LNCaP clone FGC (cell line): ENCODE measurements around the gene CALML3.

Experiments
- DNase-seq: peaks from one replicate; pipeline ENCODE4 v3.0.0-alpha.2; 2011; ENCODE audit warnings: low read depth
- H3K4me3 ChIP-seq: 2 replicates; pipeline ENCODE4 v1.5.1; 2011; ENCODE audit warnings: mild to moderate bottlenecking, low read depth, low read length, control low read depth
- CTCF ChIP-seq: IDR thresholded peaks from 2 replicates; pipeline ENCODE4 v1.5.1; 2012; ENCODE audit warnings: mild to moderate bottlenecking; ENCODE audit not compliant: control insufficient read depth, insufficient read depth; ENCODE audit errors: extremely low read depth

Gene CALML3

GRCh38 chr10:5528989-5529701 is 4.4 kb downstream of the CALML3 start:
- DNase-seq, result no peak
- TF ChIP-seq CTCF, result no peak

GRCh38 chr10:5529702-5530411 is 5.1 kb downstream of the CALML3 start:
- TF ChIP-seq CTCF, result no peak
- no peak for DNase-seq
- no peak overlapping the region for H3K4me3 ChIP-seq

More at GRCh38 chr10:5528989-5529701, 4.4 kb downstream of the CALML3 start:
- H3K4me3 ChIP-seq, result no peak overlapping the region

GRCh38 chr10:5530412-5530806 is 5.6 kb downstream of the CALML3 start:
- no peak overlapping the region for H3K4me3 ChIP-seq
- no peak for DNase-seq
- no peak for TF ChIP-seq CTCF

GRCh38 chr10:5530846-5531557 is 6.2 kb downstream of the CALML3 start:
- H3K4me3 ChIP-seq, result no peak overlapping the region
- DNase-seq, result no peak
- TF ChIP-seq CTCF, result no peak

- no peak for DNase-seq
- TF ChIP-seq CTCF, result no peak
- no peak overlapping the region for H3K4me3 ChIP-seq
Measured at GRCh38 chr10:5531558-5532306, 7.0 kb downstream of the CALML3 start.

GRCh38 chr10:5532307-5532605 is 7.5 kb downstream of the CALML3 start:
- no peak for TF ChIP-seq CTCF
- DNase-seq, result no peak
- no peak overlapping the region for H3K4me3 ChIP-seq
